GM06990 (cell line): ENCODE results near the gene SDC1.

Experiments used
- DNase-seq: peaks from one replicate; pipeline ENCODE4 v3.0.0-alpha.2; 2011; ENCODE audit not compliant: insufficient read length; ENCODE audit errors: extremely low read depth
- H3K27me3 ChIP-seq: replicated peaks from 2 replicates; pipeline ENCODE4 v1.6.0; 2011; ENCODE audit warnings: low read length; ENCODE audit not compliant: control insufficient read depth, insufficient read depth
- H3K36me3 ChIP-seq: 2 replicates; pipeline ENCODE4 v1.5.1; 2011; ENCODE audit warnings: low read length; ENCODE audit not compliant: control insufficient read depth, insufficient read depth
- H3K4me3 ChIP-seq: replicated peaks from 2 replicates; pipeline ENCODE4 v1.5.1; 2011; ENCODE audit warnings: low read depth, mild to moderate bottlenecking, control low read depth, low read length
- CTCF ChIP-seq: IDR thresholded peaks from 2 replicates; pipeline ENCODE4 v1.5.1; 2011; ENCODE audit warnings: low read length, control low read depth, mild to moderate bottlenecking, inconsistent platforms; ENCODE audit not compliant: insufficient read depth, poor library complexity, severe bottlenecking

The SDC1 gene

GRCh38 chr2:20184067-20184938 is 40.6 kb downstream of the SDC1 start:
- no peaks in the 10 kb centered on the region for H3K27me3 ChIP-seq
- H3K36me3 ChIP-seq: no peaks in the 10 kb centered on the region
- no peak for TF ChIP-seq CTCF
- H3K4me3 ChIP-seq: no peak overlapping the region
- no peak for DNase-seq

- TF ChIP-seq CTCF: no peak
- no peaks in the 10 kb centered on the region for H3K27me3 ChIP-seq
- no peak overlapping the region for H3K4me3 ChIP-seq
- no peak for DNase-seq
- no peaks in the 10 kb centered on the region for H3K36me3 ChIP-seq
Observed at GRCh38 chr2:20183373-20183772, 41.6 kb downstream of the SDC1 start.

DNA sequence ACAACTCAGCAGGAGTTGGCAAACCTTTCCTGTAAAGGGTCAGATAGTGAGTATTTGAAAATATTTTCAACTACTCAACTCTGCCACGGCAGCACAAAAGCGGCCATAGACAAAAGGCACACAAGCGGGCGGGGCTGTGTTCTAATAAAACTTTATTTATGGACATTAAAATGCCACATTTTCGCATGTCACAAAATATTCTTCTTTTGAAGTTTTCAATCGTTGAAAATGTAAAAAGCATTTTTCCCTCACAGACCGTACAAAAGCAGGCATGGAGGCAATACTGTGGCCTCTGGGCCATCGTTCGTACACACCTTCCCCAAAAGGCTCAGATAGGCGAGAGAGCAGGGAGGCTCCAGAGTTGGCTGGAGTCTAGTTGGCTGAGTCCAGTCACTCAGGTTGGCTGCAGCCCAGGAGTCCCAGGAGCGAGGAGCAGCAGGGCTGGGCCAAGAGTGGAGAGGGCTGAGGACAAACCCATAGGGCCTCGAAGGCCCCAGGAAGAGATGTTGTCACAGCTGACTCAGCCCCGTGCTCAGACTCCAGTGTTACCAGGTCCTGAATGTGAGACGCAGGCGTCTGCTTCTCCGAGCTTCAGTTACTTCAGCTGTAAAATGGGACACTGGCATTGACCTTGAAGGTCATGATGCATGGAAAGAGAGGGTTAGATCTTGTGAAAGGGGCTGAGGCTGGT is 42.5 kb downstream of the SDC1 start:
- Histone ChIP-seq H3K4me3 (no peak overlapping the region), H3K36me3 (no peaks in the 10 kb centered on the region), H3K27me3 (no peaks in the 10 kb centered on the region)
- no peak for DNase-seq
- TF ChIP-seq CTCF: no peak

DNA sequence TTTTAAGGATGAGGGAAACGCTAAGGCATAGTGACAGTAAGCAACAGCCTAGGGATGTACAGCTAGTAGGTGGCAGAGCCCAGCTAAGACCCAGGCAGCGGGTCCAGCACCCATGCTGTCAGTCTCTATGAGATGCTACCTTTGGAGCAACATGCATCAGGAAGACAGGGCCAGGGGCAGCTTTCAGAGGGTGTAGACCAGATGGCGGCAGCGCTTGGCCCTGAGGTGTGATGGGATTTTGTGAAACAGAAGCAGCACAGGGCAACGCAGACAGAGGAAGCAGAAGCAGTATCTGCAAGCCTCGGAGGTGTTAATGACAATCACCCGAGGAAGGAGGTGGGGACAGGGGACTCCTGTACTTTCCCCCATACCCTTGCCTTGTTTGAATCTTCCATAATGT is 43.2 kb downstream of the SDC1 start:
- Histone ChIP-seq H3K27me3 (no peaks in the 10 kb centered on the region), H3K36me3 (no peaks in the 10 kb centered on the region), H3K4me3 (no peak overlapping the region)
- no peak for DNase-seq
- TF ChIP-seq CTCF: no peak

DNA sequence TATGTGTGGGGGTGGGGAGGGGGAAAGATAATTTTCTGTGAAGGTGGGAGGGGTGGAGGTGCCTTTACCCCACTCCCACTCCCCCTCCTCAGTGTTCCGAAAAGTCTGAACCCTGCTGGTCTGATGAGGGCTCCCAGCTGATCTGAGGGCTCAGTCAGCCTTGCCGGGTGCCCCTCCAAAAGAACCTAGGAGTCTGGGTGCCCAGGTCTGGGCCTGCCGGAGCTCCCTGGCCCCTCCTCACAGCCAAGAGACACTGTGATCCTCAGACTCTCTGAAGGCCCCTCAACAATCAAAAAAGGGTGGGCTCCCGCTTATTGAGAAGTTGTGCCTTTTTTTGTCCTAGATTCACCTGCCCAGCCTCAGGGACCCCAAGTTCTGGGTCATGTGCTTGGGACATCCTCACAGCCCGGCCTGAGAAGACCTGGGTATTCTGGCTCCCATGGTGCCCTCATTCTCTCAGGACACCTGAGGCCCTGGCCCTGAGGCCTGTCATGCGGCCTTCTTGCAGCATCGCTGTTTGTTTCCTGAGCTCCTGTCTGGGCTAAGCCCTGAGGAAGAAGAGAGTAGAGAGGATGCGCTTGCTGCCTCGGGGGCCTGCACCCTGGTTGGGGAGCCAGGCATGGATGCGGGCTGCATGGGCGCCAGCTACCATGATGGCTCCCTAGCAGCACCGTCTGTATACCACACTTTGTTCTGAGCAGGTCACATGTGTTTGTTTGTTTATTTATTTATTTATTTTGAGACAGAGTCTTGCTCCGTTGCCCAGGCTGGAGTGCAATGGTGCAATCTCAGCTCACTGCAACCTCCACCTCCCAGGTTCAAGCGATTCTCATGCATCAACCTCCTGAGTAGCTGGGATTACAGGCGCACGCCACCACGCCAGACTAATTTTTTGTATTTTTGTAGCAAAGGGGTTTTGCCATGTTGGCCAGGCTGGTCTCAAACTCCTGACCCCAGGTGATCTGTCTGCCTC is 44.0 kb downstream of the SDC1 start:
- no peak for DNase-seq
- no peak for TF ChIP-seq CTCF
- H3K27me3 ChIP-seq: no peaks in the 10 kb centered on the region

More for the DNA sequence above, 44.0 kb downstream of the SDC1 start:
- Histone ChIP-seq H3K4me3 (no peak overlapping the region), H3K36me3 (no peaks in the 10 kb centered on the region)
